ENCODE results near the gene SRPK2. TPM values are rescaled to one million over a fixed set of nuclear protein-coding genes. Genes with fewer than 3 reads are reported as not detected.
"Not testable (repeated sequence)": the region's sequence is repeated elsewhere in the genome, so short reads cannot be mapped to it uniquely, and the experiment has no call there.

Gene SRPK2
- polyA plus RNA-seq, 3 donors, result 47.1 to 49.8 (median 48.7) TPM

DNA sequence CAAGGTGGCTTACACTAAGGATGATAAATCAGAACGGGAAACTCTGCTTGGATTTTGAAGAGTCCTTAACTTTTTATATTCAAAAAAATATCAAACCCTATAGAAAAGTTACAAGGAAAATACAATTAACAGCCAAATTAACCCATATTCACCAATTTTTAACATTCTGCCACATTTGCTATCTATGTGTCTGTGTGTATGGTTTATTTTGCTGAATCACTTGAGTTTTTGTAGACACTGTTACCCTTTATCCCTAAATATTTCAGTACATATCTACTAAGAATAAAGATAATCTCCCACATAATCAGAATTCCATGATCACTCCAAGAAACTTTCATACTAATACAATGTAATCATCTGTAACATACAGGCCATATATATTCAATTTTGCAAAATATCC lies 1.2 kb upstream of the SRPK2 start:
- no peak for DNase-seq (ENCODE audit: extremely low read depth in 1 of 11, low read depth in 9 of 11, low spot score in 4 of 11)

DNA sequence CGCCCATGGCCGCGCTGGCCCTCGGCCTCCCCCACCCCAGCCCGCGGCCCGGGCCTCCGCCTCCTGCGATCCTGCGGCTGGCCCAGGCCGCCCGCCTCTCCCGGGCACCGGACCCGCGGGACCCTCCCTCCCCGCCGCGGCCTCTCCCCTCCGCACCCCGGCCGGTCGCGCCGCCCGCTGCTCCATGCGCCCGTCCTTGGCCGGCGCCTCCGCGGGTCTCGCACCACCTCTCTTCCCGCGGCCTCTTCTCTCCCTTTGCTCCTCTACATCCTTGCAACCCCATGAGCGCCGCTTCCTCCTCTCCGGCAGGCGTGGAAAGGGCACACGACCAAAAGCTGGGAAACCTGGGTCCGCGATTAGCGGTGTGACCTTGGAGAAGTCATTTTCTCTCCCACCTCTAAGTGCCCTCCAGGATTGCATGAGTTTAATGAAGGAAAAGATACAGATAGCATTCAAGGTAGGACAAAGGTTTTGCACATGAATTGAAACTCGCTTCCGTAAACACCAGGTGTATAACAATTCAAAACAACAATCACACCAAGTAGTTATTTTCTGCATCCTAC lies 448 bp upstream of the SRPK2 start:
- peak in 5 of 11 donors; percentile 12 to 50 (median 49) for DNase-seq (ENCODE audit: extremely low read depth in 1 of 11, low read depth in 9 of 11, low spot score in 4 of 11)

DNA sequence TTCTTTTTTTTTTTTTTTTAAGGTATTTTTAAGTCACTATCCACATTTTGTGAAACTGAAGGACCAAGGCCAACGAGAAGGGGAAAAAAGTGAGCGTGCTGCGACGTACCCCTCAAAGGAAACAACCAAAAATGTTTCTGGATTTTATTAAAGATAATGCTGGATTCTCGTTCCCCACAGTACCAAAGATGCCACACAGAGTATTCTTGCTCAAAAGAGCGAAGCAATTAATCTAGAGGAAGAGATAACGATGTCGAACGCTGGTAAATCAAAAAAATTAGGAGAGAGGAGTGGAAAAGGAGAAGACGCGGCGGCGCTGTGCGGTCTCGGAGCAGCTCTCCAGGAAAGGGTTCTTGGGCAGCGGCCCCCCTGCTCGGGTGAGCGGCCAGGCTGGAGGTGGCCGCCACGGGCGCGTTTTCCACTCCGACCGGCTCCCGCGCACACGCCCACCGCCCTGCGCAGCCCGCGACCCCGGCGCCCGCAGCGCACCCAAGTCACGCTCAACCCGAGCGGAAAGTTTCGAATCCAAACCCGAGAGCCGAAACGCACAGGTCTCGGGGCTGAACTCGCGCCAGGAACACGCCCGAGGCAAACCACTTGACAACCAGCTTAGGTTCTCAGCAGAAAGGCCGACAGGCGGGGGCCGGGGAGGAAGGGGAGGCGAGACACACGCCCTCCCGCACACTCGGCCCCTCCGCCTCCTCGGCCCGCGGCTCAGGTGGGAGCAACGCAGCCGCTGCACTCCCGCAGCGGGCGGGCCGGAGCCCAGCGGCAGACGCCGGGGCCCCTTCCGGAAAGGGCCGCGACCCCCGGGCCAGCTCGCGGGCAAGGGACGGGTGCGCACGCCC lies 989 bp downstream of the SRPK2 start:
- DNase-seq (ENCODE audit: extremely low read depth in 1 of 11, low read depth in 9 of 11, low spot score in 4 of 11), result peak in 7 of 11 donors; percentile 21 to 51 (median 42)

DNA sequence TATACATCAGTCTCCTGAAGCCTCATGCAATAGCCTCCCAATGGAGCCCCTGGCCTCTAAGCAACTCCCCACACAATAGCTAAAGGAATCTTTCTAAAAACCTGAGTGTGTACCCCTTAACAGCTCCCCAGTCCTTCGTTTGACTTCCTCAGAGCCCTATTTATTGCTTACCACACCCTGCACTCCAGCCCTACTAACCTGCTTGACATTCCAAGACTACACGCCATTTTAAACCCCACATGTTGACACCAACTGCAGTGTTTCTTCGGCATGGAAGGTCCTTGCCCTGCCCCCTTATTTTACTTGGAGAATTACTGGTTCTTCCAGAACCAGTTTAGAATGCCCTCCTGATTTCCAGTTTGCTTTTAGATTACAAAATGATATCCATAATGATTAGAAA lies 10.8 kb downstream of the SRPK2 start:
- DNase-seq (ENCODE audit: extremely low read depth in 1 of 11, low read depth in 9 of 11, low spot score in 4 of 11), result no peak

DNA sequence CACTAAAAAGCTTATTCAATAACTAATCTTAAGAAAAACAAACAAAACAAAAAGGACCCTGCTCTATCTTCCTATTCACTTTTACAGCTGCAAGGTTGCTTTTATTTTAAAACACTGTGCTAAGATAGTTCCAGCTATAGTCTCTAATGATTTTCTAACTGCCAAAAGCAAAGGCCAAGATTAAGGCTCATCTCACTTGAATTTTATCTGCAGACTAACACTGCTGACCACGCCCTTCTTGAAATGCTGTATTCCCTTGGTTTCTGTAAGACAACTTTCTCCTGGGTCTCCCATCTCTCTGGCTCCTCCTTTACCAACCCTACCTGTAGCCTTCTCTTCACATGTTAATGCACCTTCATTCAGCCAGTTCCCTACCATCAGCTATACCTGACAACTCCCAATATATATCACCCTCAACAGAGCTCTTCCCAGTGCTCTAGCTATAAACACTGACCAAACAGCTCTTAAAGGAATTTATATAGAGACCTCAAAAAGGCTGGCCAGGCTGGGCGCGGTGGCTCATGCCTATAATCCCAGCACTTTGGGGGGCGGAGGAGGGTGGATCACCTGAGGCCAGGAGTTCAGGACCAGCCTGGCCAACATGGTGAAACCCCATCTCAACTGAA lies 11.7 kb downstream of the SRPK2 start:
- DNase-seq (ENCODE audit: extremely low read depth in 1 of 11, low read depth in 9 of 11, low spot score in 4 of 11), result no peak

DNA sequence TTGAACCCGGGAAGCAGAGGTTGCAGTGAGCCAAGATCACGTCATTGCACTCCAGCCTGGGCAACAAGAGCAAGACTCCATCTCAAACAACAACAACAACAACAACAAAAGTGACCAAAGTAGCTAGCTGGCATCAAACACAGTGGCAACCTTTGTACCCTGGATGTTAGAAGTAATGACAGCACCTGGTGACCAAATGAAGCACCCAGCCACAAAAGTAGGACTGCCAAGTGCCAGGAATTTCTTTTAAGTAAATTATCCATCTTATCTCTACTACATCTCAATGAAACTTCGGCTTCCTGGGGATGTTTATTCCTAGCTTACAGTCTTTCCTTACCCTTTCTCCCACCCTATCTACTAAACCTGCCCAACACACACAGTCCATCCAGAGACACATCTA lies 18.8 kb downstream of the SRPK2 start:
- no peak for DNase-seq (ENCODE audit: extremely low read depth in 1 of 11, low read depth in 9 of 11, low spot score in 4 of 11)

- no peak for DNase-seq (ENCODE audit: extremely low read depth in 1 of 11, low read depth in 9 of 11, low spot score in 4 of 11)
Measured at GRCh38 chr7:105367458-105367857, 21.3 kb downstream of the SRPK2 start.

GRCh38 chr7:105365541-105366534 lies 22.9 kb downstream of the SRPK2 start:
- no peak for DNase-seq (ENCODE audit: extremely low read depth in 1 of 11, low read depth in 9 of 11, low spot score in 4 of 11)

- no peak for DNase-seq (ENCODE audit: extremely low read depth in 1 of 11, low read depth in 9 of 11, low spot score in 4 of 11)
Measured at GRCh38 chr7:105364684-105365083, 24.0 kb downstream of the SRPK2 start.

GRCh38 chr7:105363657-105364056 lies 25.1 kb downstream of the SRPK2 start:
- not testable (repeated sequence) for DNase-seq (ENCODE audit: extremely low read depth in 1 of 11, low read depth in 9 of 11, low spot score in 4 of 11)

DNA sequence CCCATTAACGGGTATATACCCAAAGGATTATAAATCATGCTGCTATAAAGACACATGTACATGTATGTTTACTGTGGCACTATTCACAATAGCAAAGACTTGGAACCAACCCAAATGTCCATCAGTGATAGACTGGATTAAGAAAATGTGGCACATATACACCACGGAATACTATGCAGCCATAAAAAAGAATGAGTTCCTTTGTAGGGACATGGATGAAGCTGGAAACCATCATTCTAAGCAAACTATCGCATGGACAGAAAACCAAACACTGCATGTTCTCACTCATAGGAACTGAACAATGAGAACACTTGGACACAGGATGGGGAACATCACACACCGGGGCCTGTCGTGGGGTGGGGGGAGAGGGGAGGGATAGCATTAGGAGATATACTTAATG lies 26.0 kb downstream of the SRPK2 start:
- DNase-seq (ENCODE audit: extremely low read depth in 1 of 11, low read depth in 9 of 11, low spot score in 4 of 11), result not testable (repeated sequence)

- DNase-seq (ENCODE audit: extremely low read depth in 1 of 11, low read depth in 9 of 11, low spot score in 4 of 11), result not testable (repeated sequence)
Measured at GRCh38 chr7:105361995-105362394, 26.7 kb downstream of the SRPK2 start.

GRCh38 chr7:105360149-105360548 lies 28.6 kb downstream of the SRPK2 start:
- not testable (repeated sequence) for DNase-seq (ENCODE audit: extremely low read depth in 1 of 11, low read depth in 9 of 11, low spot score in 4 of 11)

GRCh38 chr7:105355701-105356100 lies 33.0 kb downstream of the SRPK2 start:
- no peak for DNase-seq (ENCODE audit: extremely low read depth in 1 of 11, low read depth in 9 of 11, low spot score in 4 of 11)

GRCh38 chr7:105354383-105354782 lies 34.3 kb downstream of the SRPK2 start:
- DNase-seq (ENCODE audit: extremely low read depth in 1 of 11, low read depth in 9 of 11, low spot score in 4 of 11), result no peak

DNA sequence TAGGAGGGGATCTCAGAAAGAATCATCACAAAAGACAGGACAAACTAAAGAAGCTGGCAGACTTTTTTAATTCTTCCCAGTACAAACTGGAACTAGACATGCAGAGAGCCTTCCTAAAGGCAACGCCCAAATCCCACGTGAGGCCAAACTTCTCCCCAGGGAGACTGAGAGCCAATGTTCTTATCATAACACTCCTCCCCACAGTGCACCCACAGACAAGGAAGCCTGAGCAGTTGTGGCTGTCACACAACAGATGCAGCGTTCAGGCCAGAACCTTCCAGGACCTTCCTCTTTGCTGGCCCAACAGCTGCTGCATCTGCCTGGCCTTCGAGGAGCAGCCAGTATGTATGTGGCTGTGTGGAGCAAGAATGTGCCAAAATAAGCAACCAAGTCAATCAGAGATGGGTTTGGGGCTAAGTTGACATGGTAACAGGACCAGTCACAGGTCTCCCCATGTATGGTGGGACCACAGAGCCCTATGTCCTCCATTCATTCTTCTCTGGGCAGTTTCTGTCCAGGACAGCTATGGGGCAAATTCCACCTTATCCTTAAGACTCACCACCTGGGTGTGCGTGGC lies 34.9 kb downstream of the SRPK2 start:
- DNase-seq (ENCODE audit: extremely low read depth in 1 of 11, low read depth in 9 of 11, low spot score in 4 of 11), result no peak

DNA sequence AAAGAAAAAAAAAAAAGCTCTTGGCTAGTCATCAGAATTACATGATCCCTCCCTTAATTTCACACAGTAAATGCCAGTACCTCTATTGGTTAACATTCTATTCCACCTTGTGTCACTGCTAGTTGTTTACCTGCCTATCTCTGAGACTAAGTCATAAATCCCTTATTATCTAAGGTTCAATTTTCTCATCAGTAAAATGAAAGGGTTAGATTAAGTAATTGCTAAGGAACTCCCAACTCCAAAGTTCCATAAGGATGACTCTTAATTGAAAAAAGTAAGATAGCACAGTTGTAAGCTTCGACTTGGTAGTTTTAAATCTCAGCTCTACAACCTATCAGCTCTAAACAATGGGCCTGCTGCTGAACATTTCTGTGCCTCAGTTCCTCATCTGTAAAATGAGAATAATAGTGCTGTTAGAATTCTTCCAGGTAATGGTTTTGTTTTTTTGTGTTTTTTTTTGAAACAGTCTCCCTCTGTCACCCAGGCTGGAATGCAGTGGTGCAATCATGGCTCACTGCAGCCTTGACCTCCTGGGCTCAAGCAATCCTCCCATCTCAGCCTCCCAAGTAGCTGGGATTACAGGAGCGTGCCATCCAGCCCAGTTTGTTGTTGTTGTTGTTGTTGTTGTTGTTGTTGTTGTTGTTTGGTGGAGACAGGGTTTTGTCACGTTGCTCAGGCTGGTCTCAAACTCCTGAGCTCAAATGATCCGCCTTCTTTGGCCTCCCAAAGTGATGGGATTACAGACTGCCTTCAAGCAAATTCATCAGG lies 35.6 kb downstream of the SRPK2 start:
- DNase-seq (ENCODE audit: extremely low read depth in 1 of 11, low read depth in 9 of 11, low spot score in 4 of 11), result no peak

- peak in 1 of 11 donors; percentile 9 for DNase-seq (ENCODE audit: extremely low read depth in 1 of 11, low read depth in 9 of 11, low spot score in 4 of 11)
Measured at GRCh38 chr7:105352018-105352612, 36.6 kb downstream of the SRPK2 start.

Measured in renal cortex interstitium (tissue), 11 donors.